ENCODE measurements around the gene USP22.

- TF ChIP-seq POLR2A (IDR thresholded peaks at IDR 0.05; ENCODE audit: borderline replicate concordance, extremely low read depth, insufficient read depth, insufficient read length) (no peak), SRF (IDR thresholded peaks at IDR 0.05; ENCODE audit: low read depth) (no peak), CTCF (IDR thresholded peaks at IDR 0.05 in 2 of 3, conservative IDR thresholded peaks at IDR 0.05 in 1 of 3; ENCODE audit: borderline replicate concordance in 1 of 3, insufficient read depth in 1 of 3, low read depth in 2 of 3, low read length in 2 of 3) (no peak)
These were observed 45.8 kb downstream of the USP22 start for GRCh38 chr17:20996724-20997615.
